Erythroblast (primary cell): ENCODE data around the gene TICRR.

ENCODE experiments used
- GATA1 ChIP-seq: IDR thresholded peaks from 2 replicates; pipeline ENCODE4 v1.6.1; 2011; ENCODE audit warnings: low read depth, mild to moderate bottlenecking, control low read depth, low read length, moderate library complexity
- POLR2A ChIP-seq: IDR thresholded peaks from 2 replicates; pipeline ENCODE4 v1.6.1; 2011; ENCODE audit warnings: mild to moderate bottlenecking, low read length

DNA sequence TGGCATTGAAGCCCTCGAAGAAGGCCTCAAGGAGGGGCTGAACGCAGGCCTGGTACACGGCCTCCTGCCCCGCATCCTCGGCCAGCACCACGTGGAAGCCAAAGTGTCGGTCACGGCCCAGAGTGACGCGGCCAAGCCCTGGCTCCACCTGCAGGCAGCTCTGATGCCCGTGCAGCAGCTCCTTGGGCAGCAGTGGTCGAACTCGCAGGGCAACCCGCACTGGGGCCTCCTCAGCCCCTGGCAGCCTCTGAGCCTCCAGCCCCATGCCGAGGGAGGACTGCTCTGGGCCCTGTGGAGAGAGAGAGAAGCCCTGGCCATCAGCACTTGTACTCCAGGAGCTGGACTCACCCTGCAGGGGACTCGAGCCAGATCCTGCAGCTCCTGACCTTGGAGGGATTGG lies 77.4 kb downstream of the TICRR start:
- TF ChIP-seq POLR2A (no peak), GATA1 (no peak)
